Measurements from ENCODE around the gene EME1. TPM values are rescaled to one million over a fixed set of nuclear protein-coding genes. Genes with fewer than 3 reads are reported as not detected.

Gene EME1
- total RNA-seq, 5 donors from 2014 or later (not counting 1 experiment from before 2014, with no cell fraction given) = 0.75 to 2.1 (median 1.4) TPM

DNA sequence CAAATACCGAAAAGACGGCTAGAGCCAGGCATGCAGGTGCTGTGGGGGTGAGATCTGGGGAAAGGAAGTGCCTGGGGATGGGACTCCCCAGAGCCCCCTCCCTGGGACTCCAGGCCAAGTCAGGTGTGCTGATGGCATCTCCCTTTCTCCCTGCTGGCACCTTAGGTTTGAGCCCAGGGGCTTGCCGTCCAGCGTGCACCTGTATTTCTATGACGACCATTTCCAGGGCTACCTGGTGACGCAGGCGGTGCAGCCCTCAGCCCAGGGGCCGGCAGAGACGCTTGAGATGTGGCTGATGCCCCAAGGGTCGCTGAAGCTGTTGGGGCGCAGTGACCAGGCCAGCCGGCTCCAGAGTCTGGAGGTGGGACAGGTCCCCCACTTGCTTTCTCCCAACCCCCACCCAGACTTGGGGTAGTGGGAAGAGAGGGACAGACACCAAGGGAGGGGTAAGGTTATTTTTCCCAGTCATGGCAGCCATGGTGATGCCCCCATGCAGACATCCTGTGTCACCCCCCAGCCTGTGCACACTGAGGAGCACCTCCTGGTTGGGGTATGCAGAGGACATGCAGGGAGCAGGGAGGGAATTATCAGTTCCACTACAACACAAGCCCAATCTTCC is 16.0 kb upstream of the EME1 start:
- Mint-ChIP-seq H3K36me3 (peaks cover 26% of the 10 kb centered on the region), H3K9me3 (no peaks in the 10 kb centered on the region), H3K27ac (no peak overlapping the region), H3K4me1 (peaks cover 3 to 10% (median 5%) of the 10 kb centered on the region in 3 donors), H3K27me3 (no peaks in the 10 kb centered on the region), H3K4me3 (no peak overlapping the region)
- Histone ChIP-seq H3K9me3 (no peaks in the 10 kb centered on the region), H3K27me3 (replicated peaks in 1 of 2; ENCODE audit: control insufficient read depth in 2 of 2, extremely low read depth in 1 of 2, insufficient read depth in 2 of 2, low read length in 1 of 2) (no peaks in the 10 kb centered on the region), H3K27ac (ENCODE audit: low read length) (no peak overlapping the region), H3K36me3 (ENCODE audit: control insufficient read depth in 2 of 2, extremely low read depth in 1 of 2, insufficient read depth in 1 of 2, low read length in 1 of 2) (peaks cover 31 to 66% of the 10 kb centered on the region in 2 donors), H3K4me1 (ENCODE audit: control insufficient read depth in 1 of 2, extremely low read depth in 1 of 2, insufficient read depth in 2 of 2, low read length in 2 of 2) (peaks cover 0 to 13% of the 10 kb centered on the region in 2 experiments), H3K4me3 (ENCODE audit: control insufficient read depth in 1 of 2, extremely low read depth in 1 of 2, low read length in 1 of 2) (no peak overlapping the region)
- ChIA-PET CTCF (no interaction called here), POLR2A (no interaction called here)
- no peak for DNase-seq
- 100% methylated on average over 5 of the region's 12 CpGs for WGBS (ENCODE audit: insufficient coverage)
- ATAC-seq (replicated peaks in 1 of 4) = no peak

DNA sequence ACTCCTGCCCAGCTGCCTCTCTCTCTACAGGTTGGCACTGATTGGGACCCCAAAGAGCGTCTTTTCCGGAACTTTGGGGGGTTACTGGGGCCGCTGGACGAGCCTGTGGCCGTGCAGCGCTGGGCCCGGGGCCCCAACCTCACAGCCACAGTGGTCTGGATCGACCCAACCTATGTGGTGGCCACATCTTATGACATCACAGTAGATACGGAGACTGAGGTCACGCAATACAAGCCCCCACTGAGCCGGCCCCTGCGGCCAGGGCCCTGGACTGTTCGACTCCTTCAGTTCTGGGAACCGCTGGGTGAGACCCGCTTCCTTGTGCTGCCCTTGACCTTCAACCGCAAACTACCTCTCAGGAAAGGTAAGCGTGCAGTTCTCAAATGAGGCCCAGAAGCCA is 14.9 kb upstream of the EME1 start:
- 95% methylated on average over 15 of the region's 17 CpGs for WGBS (ENCODE audit: insufficient coverage)
- Mint-ChIP-seq H3K4me1 (peaks cover 8 to 11% (median 11%) of the 10 kb centered on the region in 3 donors), H3K27me3 (no peaks in the 10 kb centered on the region), H3K4me3 (no peak overlapping the region), H3K27ac (no peak overlapping the region), H3K9me3 (no peaks in the 10 kb centered on the region), H3K36me3 (peaks cover 19% of the 10 kb centered on the region)
- DNase-seq (no peak), ATAC-seq (replicated peaks in 1 of 4) (no peak)
- Histone ChIP-seq H3K9me3 (no peaks in the 10 kb centered on the region), H3K27ac (ENCODE audit: low read length) (no peak overlapping the region), H3K36me3 (ENCODE audit: control insufficient read depth in 2 of 2, extremely low read depth in 1 of 2, insufficient read depth in 1 of 2, low read length in 1 of 2) (peaks cover 31 to 61% of the 10 kb centered on the region in 2 donors), H3K4me3 (ENCODE audit: control insufficient read depth in 1 of 2, extremely low read depth in 1 of 2, low read length in 1 of 2) (no peak overlapping the region), H3K4me1 (ENCODE audit: control insufficient read depth in 1 of 2, extremely low read depth in 1 of 2, insufficient read depth in 2 of 2, low read length in 2 of 2) (peaks cover 0 to 20% of the 10 kb centered on the region in 2 experiments), H3K27me3 (replicated peaks in 1 of 2; ENCODE audit: control insufficient read depth in 2 of 2, extremely low read depth in 1 of 2, insufficient read depth in 2 of 2, low read length in 1 of 2) (no peaks in the 10 kb centered on the region)
- ChIA-PET POLR2A (no interaction called here), CTCF (interaction anchor here (0.6 to 0.8 kb wide), 2 partner anchors 10 to 47 kb away, joined by 3 to 6 read pairs; no protein-coding TSS in a partner anchor)

DNA sequence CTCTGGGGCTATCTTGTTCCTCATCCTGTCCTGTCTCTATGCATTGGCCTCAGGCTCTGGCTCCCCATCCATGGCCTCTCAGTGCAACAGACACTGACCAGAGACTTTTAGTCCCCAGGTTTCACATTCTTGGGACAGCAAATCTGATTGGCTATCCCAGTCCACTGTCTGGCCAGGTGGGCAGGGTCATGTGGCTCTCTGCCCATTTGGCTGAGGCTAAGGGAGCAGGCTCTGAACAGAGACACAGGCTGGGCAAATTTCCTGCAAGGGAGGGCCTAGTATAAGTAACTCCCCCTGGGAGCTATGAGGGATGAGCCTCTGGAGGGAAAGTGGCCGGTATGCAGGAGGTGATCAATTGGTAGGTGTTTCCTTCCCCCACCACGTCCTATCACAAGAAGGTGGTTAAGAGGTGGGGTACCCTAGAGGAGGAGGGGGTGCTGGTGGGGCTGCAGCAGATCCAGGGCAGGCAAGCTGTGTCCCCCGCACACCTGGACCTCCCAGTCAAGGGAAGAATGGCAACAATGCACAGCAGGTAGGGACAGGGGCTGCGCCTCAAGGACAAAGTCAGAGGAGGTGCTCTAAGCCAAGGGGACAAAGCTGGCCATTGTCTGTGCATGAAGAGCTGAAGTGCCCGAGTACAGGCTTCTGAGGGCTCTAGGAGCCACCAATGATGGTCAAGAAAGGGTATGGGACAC is 13.9 kb upstream of the EME1 start:
- WGBS (ENCODE audit: insufficient coverage) = 92% methylated on average over 3 of the region's 5 CpGs
- ChIA-PET CTCF (interaction anchor here in 1 of 2 donors (1.1 kb wide), 1 partner anchor 13 kb away, joined by 3 read pairs; the partner anchor contains the start of gene XYLT2), POLR2A (no interaction called here)
- H3K4me3 Mint-ChIP-seq = no peak overlapping the region
- H3K36me3 Mint-ChIP-seq = peaks cover 17% of the 10 kb centered on the region
- H3K4me1 Mint-ChIP-seq = peaks cover 8 to 11% (median 11%) of the 10 kb centered on the region in 3 donors
- Histone ChIP-seq H3K4me1 (ENCODE audit: control insufficient read depth in 1 of 2, extremely low read depth in 1 of 2, insufficient read depth in 2 of 2, low read length in 2 of 2) (peaks cover 0 to 20% of the 10 kb centered on the region in 2 experiments), H3K27ac (ENCODE audit: low read length) (no peak overlapping the region), H3K27me3 (replicated peaks in 1 of 2; ENCODE audit: control insufficient read depth in 2 of 2, extremely low read depth in 1 of 2, insufficient read depth in 2 of 2, low read length in 1 of 2) (no peaks in the 10 kb centered on the region), H3K36me3 (ENCODE audit: control insufficient read depth in 2 of 2, extremely low read depth in 1 of 2, insufficient read depth in 1 of 2, low read length in 1 of 2) (peaks cover 25 to 56% of the 10 kb centered on the region in 2 donors), H3K9me3 (no peaks in the 10 kb centered on the region), H3K4me3 (ENCODE audit: control insufficient read depth in 1 of 2, extremely low read depth in 1 of 2, low read length in 1 of 2) (no peak overlapping the region)
- no peaks in the 10 kb centered on the region for H3K27me3 Mint-ChIP-seq
- H3K27ac Mint-ChIP-seq = no peak overlapping the region
- no peak for ATAC-seq (replicated peaks in 1 of 4)
- DNase-seq = no peak
- no peaks in the 10 kb centered on the region for H3K9me3 Mint-ChIP-seq

DNA sequence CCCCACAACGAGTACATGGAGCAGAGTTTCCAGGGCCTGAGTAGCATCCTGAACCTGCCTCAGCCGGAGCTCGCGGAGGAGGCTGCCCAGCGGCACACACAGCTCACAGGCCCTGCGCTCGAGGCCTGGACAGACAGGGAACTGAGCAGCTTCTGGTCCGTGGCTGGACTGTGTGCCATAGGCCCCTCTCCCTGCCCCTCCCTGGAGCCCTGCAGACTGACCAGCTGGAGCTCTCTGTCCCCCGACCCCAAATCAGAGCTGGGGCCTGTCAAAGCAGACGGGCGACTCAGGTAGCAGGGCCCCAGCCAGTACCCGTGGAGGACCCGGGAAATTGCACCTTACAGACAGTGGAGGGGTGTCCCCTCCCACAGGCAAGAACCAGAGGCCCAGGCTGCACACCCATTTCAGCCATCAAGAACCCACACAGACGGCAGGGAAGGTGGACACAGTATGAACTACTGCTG is 13.0 kb upstream of the EME1 start:
- H3K4me3 Mint-ChIP-seq = no peak overlapping the region
- H3K4me1 Mint-ChIP-seq = peaks cover 8 to 11% (median 11%) of the 10 kb centered on the region in 3 donors
- H3K27me3 ChIP-seq (replicated peaks in 1 of 2; ENCODE audit: control insufficient read depth in 2 of 2, extremely low read depth in 1 of 2, insufficient read depth in 2 of 2, low read length in 1 of 2) = no peaks in the 10 kb centered on the region
- H3K4me3 ChIP-seq (ENCODE audit: control insufficient read depth in 1 of 2, extremely low read depth in 1 of 2, low read length in 1 of 2) = no peak overlapping the region
- ATAC-seq (replicated peaks in 1 of 4) = no peak
- no peak overlapping the region for H3K27ac ChIP-seq (ENCODE audit: low read length)
- no peaks in the 10 kb centered on the region for H3K27me3 Mint-ChIP-seq
- DNase-seq = no peak
- CTCF ChIA-PET = interaction anchor here (0.6 to 0.7 kb wide), 8 partner anchors 13 to 1165 kb away, joined by 3 to 8 read pairs (median 3); partner anchors contain the start of genes FAM117A (in 1 of the 2) and MRPL27 (in 1 of the 2)
- H3K4me1 ChIP-seq (ENCODE audit: control insufficient read depth in 1 of 2, extremely low read depth in 1 of 2, insufficient read depth in 2 of 2, low read length in 2 of 2) = peaks cover 0 to 20% of the 10 kb centered on the region in 2 experiments
- WGBS (ENCODE audit: insufficient coverage) = 97% methylated on average over 13 of the region's 14 CpGs
- no peaks in the 10 kb centered on the region for H3K9me3 ChIP-seq
- H3K27ac Mint-ChIP-seq = no peak overlapping the region
- H3K9me3 Mint-ChIP-seq = no peaks in the 10 kb centered on the region
- POLR2A ChIA-PET = interaction anchor here in 1 of 2 donors (0.6 kb wide), 1 partner anchor 36 kb away, joined by 4 read pairs; no protein-coding TSS in a partner anchor
- peaks cover 19 to 49% of the 10 kb centered on the region in 2 donors for H3K36me3 ChIP-seq (ENCODE audit: control insufficient read depth in 2 of 2, extremely low read depth in 1 of 2, insufficient read depth in 1 of 2, low read length in 1 of 2)
- H3K36me3 Mint-ChIP-seq = peaks cover 11% of the 10 kb centered on the region

DNA sequence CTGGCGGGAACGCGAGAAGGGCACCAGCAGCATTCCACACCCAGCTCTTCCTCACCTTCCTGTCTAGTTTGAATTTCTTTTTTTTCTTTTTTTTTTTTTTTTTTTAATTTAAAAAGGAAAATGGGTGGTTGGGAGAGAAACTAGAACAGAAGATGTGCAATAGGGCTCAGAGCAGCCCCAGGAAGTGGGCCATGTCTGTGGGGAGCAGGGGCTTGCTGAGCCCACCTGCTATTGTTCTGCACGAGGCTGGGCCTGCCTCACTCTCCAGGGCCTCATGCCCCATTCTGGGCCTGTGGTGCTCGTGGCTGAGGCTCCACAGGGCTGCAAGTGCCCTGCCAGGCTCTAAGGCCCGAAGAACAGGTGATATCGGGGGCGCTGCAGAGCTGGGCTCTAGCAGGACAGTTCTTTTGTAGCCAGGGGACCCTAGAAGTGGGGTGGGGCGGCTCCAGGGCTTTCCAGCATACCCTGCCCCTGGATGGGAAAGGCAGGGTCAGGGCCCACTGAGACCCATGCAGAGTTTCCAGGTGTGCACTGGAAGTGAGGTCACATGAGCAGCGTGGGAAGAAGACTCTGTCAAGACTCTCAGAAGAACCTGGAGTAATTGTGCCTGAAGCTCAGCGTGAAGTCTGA is 12.4 kb upstream of the EME1 start:
- Histone ChIP-seq H3K36me3 (ENCODE audit: control insufficient read depth in 2 of 2, extremely low read depth in 1 of 2, insufficient read depth in 1 of 2, low read length in 1 of 2) (peaks cover 18 to 49% of the 10 kb centered on the region in 2 donors), H3K9me3 (no peaks in the 10 kb centered on the region), H3K4me1 (ENCODE audit: control insufficient read depth in 1 of 2, extremely low read depth in 1 of 2, insufficient read depth in 2 of 2, low read length in 2 of 2) (peaks cover 0 to 20% of the 10 kb centered on the region in 2 experiments), H3K27me3 (replicated peaks in 1 of 2; ENCODE audit: control insufficient read depth in 2 of 2, extremely low read depth in 1 of 2, insufficient read depth in 2 of 2, low read length in 1 of 2) (no peaks in the 10 kb centered on the region), H3K27ac (ENCODE audit: low read length) (no peak overlapping the region), H3K4me3 (ENCODE audit: control insufficient read depth in 1 of 2, extremely low read depth in 1 of 2, low read length in 1 of 2) (no peak overlapping the region)
- ATAC-seq (replicated peaks in 1 of 4) = no peak
- peaks cover 8 to 11% (median 11%) of the 10 kb centered on the region in 3 donors for H3K4me1 Mint-ChIP-seq
- no peak overlapping the region for H3K4me3 Mint-ChIP-seq
- 84% methylated on average over 7 of the region's 11 CpGs for whole genome bisulfite sequencing (ENCODE audit: insufficient coverage)
- POLR2A ChIA-PET = interaction anchor here in 1 of 2 donors (0.6 kb wide), 1 partner anchor 36 kb away, joined by 4 read pairs; no protein-coding TSS in a partner anchor
- H3K27ac Mint-ChIP-seq = peak overlapping the region in 1 of 2 donors; percentile 52
- no peak for DNase-seq
- peaks cover 16% of the 10 kb centered on the region for H3K36me3 Mint-ChIP-seq
- H3K27me3 Mint-ChIP-seq = no peaks in the 10 kb centered on the region
- no peaks in the 10 kb centered on the region for H3K9me3 Mint-ChIP-seq
- CTCF ChIA-PET = interaction anchor here (0.6 to 2.4 kb wide), 10 partner anchors 11 to 1166 kb away, joined by 3 to 8 read pairs (median 4); partner anchors contain the start of genes FAM117A (in 1 of the 2) and MRPL27 (in 1 of the 2)
